Measurements from ENCODE around the gene SLC4A1AP.

SLC4A1AP gene

GRCh38 chr2:27721335-27721734 lies 57.6 kb downstream of the SLC4A1AP start:
- DNase-seq (ENCODE audit: low read depth) = no peak

GRCh38 chr2:27721884-27722485 lies 58.3 kb downstream of the SLC4A1AP start:
- no peak for DNase-seq (ENCODE audit: low read depth)

GRCh38 chr2:27723372-27724144 lies 59.9 kb downstream of the SLC4A1AP start:
- peak; percentile 80 for DNase-seq (ENCODE audit: low read depth)

DNA sequence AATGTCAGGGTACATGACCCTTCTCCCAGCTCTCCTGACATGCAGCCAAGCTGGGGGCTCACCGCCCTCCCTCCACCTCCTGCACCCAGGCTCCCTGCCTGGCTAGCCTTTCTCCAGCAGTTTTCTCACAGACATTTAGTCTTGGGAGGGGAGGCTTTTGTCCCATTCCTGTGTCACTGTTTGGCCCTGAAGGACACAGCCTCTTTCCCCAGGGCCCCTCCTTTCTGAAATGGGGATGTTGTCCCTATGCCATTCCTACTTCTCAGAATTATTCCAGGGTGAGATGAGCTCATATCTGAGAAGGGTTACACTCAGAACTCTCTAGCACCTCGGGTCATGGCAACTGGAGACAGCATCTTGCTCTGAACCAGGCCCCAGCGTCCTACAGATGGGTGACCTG lies 60.5 kb downstream of the SLC4A1AP start:
- DNase-seq (ENCODE audit: low read depth) = no peak

GRCh38 chr2:27724905-27725701 lies 61.4 kb downstream of the SLC4A1AP start:
- peak; percentile 76 for DNase-seq (ENCODE audit: low read depth)

DNA sequence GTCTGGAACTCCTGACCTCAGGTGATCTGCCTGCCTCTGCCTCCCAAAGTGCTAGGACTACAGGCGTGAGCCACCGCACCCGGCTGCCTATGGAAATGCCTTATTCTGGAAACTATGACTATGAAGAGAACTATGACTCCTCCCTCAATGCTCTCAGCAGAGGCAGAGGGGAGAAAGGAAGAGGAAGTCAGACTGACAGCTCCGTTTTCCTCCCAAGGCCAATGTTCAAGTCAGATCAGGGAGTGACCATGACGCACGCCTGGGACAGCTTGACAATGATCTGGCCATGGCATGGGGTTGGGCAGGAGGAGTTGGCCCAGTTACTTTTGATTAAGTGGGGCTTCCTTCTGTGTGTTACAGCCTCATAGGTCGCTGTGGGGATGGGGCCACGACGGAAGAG lies 63.6 kb downstream of the SLC4A1AP start:
- DNase-seq (ENCODE audit: low read depth) = no peak

GRCh38 chr2:27728081-27728858 lies 64.6 kb downstream of the SLC4A1AP start:
- DNase-seq (ENCODE audit: low read depth) = no peak

DNA sequence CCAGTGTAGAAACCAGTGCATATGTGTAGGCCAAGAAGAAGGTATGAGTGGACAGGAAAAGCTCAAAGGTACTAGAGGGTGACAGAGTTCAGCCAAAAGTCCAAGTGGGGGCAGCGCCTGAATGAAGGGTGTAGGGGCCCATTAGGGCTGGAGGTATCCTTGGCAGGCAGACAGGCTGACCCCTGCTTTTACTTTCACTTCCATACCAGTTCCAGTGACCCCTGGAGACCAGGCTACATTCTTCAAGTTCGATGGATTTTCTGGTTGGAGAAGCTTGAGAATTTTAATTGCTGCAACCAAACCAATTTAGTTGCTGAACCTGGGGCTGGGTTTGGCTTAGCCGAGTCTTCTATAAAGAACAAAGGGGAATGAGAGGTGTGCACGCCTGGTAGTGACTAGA lies 65.5 kb downstream of the SLC4A1AP start:
- DNase-seq (ENCODE audit: low read depth) = no peak

DNA sequence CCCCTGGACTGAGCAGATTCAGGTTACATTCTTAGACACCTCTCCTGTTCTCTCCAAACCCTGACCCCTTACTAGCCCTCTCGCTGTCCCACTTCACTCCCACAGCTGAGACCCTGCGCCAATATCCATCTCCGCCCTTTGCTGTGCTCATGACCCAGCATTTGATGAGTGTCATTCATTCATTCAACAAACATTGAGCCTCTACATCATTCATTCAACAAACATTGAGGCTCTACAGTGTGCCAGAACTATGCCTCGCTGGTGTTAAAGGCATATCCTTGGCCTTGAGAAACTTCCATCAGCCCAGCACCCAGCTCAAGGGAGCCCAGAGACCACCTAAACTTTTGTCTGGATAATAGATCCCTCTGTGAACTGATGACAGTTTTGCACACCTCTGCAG lies 65.9 kb downstream of the SLC4A1AP start:
- no peak for DNase-seq (ENCODE audit: low read depth)

- DNase-seq (ENCODE audit: low read depth) = no peak
These were observed 66.6 kb downstream of the SLC4A1AP start for GRCh38 chr2:27730261-27730662.

- DNase-seq (ENCODE audit: low read depth) = no peak
These were observed 67.4 kb downstream of the SLC4A1AP start for GRCh38 chr2:27730980-27731691.

- no peak for DNase-seq (ENCODE audit: low read depth)
These were observed 70.6 kb downstream of the SLC4A1AP start for GRCh38 chr2:27734305-27734704.

- DNase-seq (ENCODE audit: low read depth) = peak; percentile 75
These were observed 71.7 kb downstream of the SLC4A1AP start for GRCh38 chr2:27735263-27735904.

DNA sequence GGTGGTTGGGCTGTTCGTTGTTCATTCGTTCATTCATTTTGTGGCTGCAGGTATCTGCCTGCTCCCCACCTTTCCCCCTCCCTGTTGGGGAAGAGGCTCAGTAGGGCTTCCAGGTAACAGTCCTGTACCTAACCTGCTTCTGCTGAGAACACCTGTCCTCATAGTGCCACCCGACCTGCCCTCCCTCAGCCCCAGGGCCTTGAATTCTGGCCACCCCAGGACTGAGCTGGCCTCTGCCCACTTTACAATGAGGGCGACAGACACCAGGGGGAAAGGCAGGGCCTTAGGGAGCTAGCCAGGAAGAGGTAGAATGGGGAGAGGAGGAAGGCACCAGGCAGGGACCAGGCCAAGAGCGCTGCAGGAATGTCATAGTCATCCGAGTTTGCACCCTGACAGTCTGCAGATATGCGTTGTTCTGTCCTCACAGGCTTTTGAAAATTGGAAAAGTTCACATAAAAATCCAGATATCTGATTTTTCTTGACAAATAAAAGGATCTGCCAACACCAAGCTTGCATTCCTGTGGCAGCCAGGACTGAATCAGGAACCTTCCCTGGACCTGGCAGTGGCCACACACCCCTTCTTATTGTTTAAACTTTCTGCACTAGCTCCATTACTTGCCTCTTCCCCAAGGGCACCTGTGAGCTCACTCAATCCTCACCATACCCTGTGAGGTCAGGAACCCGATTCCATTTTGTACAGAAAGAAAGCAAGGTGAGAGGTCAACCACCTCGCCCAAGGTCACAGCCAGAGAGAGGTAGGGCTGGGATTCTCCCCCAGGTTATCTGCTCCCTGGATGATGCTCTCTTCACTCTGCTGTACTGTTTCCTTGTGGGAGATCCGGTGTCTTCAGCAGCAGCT lies 72.6 kb downstream of the SLC4A1AP start:
- DNase-seq (ENCODE audit: low read depth) = peak; percentile 32

- DNase-seq (ENCODE audit: low read depth) = no peak
These were observed 73.2 kb downstream of the SLC4A1AP start for GRCh38 chr2:27736890-27737204.

DNA sequence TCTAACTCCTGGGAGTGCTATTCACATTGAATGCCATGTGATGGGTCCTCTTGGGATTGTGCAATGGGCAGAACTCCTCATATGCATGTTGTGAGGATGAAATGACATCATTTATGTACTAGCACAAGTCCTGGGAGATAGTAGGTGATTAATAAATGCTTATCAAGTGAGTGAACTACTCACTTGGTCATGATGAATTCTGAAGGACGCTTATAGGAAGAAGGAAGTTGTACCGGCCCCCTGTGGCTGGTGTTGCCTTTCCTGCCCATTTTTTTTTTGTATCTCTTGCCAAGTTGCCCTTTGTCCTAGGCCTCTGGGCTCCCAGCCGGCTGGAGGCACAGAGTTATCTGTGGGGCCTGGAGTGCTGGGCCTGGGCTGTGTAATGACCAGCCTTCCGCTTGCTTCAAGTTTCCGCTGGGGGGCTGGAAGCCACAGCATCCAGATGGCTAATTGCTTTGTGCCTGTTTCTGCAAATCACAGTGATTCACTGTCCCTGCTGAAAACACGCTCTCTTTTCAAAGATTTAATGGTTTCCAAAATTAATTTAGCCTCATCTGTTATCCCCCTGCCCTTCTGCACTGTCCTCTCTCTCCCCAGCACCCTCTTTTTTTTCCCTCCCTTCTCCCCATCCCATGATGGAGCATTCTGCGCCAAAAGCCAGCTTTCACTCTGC lies 74.1 kb downstream of the SLC4A1AP start:
- peak; percentile 76 for DNase-seq (ENCODE audit: low read depth)

GRCh38 chr2:27738349-27739057 lies 74.8 kb downstream of the SLC4A1AP start:
- DNase-seq (ENCODE audit: low read depth) = no peak

DNA sequence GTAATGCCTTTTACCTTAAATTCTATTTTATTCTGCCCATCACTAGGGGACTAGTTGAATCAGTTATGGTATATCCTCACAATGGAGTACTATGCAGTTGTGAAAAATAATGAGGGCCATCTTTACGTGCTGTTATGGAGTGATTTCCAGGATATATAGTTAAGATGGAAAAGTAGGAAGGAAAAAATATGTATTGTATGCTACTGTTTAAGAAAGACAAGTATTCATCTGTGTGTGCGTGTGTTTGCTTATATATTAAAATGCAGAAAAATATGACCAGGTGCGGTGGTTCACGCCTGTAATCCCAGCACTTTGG lies 75.3 kb downstream of the SLC4A1AP start:
- no peak for DNase-seq (ENCODE audit: low read depth)

DNA sequence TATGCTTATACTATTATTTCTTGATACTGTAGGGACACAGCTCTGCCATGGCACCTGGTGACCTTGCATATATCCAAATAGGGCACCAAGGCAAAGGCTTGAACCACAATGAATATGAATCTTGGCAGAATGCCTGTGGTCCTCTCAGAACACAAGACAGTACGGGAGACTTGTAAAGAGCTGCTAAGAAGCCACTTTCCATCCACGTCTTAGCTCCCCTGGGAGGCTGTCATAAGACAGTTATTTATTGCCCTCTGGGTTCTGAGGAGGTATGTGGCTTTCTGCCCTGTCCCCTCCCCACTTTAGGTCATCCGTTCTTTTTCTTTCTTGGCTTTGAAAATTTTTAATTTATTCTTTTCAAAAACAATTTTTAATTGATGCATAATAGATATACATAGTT lies 78.0 kb downstream of the SLC4A1AP start:
- DNase-seq (ENCODE audit: low read depth) = no peak
